Frontal cortex (tissue), 4 donors: ENCODE data around the gene TLE5. TPM values are rescaled to one million over a fixed set of nuclear protein-coding genes. Genes with fewer than 3 reads are reported as not detected.
"Not testable (repeated sequence)": the region's sequence is repeated elsewhere in the genome, so short reads cannot be mapped to it uniquely, and the experiment has no call there.

Source experiments
- DNase-seq, 2 donors: peaks; one replicate each; pipeline ENCODE4 v3.0.0; 2012; ENCODE audit warnings: low spot score in 2 of 2
- FAIRE-seq: peaks from 2 replicates; lab custom pipeline; 2012; peaks lifted over from hg19 to GRCh38; lab: Jason Lieb, UNC
- total RNA-seq: library from RNA; depleted of rRNA; stranded (reverse); fragments of >200 nt; gene quantifications from one replicate; pipeline ENCODE4 v1.2.3, GENCODE V29; 2014
- donor health status: control.
- donor health status: control.
- donor health status: control.

The TLE5 gene
- total RNA-seq, 1 donor from 2014 or later: 97.4 TPM

DNA sequence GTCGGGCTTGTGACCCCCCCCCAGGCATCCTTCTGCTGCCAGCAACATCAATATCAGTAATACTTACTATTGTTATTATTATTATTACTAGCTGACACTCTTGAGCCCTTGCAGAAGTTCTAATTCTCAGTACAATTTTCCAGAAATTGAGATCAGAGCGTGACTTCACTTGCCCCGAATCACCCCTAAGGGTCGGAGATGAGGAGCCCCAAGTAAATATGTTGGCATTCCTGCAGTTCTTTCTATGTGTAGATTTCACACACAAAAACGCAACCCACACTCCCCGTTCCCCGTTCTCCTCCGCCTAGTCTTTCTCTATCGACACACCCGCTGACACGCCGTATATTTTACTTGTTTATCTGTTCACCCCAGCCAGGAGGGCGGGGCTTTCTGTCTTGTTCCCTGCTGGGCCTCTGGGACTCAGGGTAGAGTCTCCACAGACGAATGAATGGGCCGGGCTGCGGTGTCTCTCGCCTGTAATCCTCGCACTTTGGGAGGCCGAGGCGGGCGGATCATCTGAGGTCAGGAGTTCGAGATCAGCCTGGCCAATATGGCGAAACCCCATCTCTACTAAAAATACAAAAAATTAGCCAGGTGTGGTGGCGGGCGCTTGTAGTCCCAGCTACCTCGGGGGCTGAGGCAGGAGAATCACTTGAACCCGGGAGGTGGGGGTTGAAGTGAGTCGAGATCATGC is 14.7 kb downstream of the TLE5 start:
- DNase-seq (peak in 1 of 2 donors; percentile 57), FAIRE-seq (no peak)

DNA sequence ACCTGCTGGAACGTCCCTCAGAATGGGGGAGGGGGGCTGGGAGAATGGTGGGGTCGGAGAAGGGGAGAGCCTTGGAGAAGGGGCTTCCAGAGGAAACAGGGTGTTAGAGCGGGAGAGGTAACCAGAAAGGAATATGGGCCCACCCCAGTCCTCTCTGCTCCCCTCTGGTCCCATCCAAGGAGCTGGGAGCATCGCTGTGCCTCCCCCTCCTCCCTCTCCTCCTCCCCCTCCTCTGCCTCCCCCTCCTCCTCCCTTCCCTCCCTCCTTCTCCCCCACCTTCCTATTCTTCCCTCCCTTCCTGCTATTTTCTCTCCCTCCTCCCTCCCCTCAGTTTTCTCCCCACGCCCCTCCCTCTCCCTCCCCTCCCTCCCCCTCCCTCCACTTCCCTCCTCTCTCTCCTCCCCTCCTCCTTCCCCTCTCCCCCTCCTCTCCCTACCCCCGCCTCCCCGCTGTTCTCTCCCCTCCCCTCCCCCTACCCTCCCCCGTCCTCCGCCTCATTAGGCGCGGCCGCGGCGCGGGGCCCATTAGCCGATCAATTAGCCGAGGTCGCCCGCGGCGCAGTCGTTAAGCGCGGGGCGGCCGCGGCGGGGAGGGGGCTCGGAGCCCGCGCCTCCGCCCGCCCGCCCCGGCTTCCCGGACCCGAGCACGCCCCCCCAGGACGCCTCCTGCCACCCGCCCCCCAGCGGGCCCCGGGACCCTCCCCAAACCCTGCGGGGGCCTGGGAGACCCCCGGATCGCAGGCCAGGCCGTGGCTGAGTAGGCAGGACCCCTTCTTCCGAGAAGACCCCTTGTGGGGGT is 15.4 kb downstream of the TLE5 start:
- DNase-seq: no peak
- no peak for FAIRE-seq

DNA sequence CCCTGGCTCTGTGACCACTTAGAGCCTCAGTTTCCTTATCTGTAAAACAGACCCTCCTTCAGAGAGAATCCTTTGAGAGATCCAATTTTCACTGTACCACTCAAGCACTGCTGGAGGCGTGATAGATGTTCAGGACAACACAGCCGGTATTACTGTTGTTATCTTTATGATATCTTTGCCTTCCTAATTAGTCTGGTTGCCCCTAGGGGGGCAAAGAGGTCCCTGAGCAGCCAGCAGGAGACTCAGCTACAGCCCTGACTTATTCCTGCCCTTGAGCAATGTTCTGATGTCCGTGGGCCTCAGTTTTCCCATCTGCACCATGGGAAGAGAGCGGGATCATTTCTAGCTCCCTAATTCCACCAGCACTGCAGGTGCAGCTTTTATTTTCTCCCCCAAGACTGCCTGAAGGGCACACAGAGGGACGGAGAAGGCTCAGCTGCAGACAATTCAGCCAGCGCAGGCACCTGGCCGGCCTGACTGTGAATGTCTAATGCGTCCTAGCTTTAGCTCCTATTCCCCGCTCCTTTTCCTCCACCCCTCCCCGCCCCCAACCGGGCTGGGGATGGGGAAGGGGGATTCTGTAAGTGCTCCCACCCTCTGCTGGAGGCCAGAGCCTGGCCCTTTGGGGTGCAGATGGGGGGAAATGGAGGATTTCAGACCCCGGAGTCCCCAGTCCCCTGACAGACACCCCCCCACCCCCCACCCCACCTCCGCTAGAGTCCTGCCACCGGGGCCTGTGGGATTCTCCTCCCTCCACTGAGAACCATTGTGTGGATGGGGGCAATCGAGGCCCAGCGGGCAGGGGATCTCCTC is 16.2 kb downstream of the TLE5 start:
- FAIRE-seq (no peak), DNase-seq (no peak)

DNA sequence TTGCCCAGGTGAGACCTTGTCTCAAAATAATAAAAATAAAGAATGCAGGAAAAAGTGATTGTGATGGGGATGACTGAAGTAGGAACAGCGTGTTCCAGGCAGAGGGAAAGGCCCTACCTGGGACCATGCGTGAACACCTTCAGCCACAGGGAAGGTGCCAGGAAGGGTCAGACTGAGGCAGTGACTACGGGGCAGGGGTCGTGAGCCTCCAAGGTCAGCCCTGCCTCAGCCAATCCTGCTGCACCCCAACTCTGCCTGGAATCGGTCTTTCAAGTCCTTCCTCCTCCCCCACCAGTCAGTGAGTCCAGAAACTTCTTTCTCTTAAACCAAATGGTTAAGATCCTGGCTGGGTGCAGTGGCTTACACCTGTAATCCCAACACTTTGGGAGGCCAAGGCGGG is 17.1 kb downstream of the TLE5 start:
- no peak for FAIRE-seq

GRCh38 chr19:3042621-3043267 is 19.6 kb downstream of the TLE5 start:
- no peak for DNase-seq

More for the DNA sequence above, 17.1 kb downstream of the TLE5 start:
- DNase-seq: no peak

DNA sequence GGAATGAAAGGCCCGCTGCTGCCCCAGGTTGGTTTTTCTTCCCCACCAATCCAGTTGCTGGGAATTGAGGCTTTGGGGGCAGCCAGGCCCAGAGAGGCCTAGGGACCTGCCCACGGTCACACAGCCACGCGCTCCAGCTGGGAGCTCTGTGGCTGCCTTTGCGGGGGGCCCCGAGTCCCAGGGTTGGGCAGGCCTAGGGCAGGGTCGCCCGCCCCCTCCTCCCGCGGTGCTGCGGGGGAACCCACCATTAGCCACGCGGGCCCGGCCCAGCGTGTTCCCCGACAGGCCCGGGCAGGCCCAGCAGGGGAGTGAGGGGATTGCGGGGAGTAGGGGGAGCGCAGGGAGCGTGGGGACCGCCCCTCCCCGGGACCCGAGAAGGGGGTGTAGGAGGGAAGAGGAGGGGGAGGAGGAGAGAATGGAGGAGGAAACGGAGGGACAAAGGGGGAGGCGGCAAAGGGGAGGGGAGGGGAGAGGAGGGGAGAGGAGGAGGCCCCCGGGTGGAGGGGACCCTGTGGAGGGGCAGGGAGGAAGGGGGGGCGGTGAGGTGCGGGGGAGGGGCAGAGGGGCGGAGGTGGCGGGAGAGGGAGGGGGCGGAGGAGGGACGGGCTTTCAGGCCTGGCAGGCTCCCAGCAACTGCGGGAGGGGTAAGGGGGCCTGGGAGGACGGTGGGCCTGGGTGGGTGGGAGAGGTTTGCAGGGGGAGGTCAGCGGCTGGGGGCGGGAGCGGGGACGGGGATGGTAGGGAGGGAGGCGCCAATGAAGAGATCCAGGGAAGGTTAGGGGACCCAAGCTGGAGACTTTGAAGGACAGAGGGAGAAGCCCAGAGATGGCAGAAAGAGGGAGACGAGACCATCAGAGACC is 20.3 kb downstream of the TLE5 start:
- DNase-seq: no peak
- FAIRE-seq: no peak

More at GRCh38 chr19:3042621-3043267, 19.6 kb downstream of the TLE5 start:
- FAIRE-seq: no peak

GRCh38 chr19:3041327-3041726 is 21.0 kb downstream of the TLE5 start:
- FAIRE-seq: no peak

DNA sequence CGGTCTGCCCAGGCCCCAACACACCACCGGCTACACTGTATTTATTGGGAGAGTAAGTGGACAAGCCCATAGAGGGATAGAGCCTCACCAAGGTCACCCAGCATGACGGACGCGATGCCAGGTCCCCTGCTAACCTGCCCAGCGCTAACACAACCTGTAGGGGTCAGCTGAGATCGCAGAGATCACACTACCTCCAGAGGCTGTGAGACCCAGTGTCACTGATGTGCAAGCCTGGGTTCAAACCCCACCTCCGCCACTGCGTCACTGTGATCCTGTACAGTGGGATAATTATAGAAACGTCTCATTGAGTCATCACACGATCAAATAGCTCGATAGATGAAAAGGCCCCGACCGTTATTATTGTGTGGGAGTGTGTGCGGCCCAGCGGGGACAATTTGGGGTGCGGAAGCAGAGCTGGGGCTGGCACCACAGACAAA is 22.6 kb downstream of the TLE5 start:
- FAIRE-seq (no peak), DNase-seq (no peak)

More at GRCh38 chr19:3041327-3041726, 21.0 kb downstream of the TLE5 start:
- DNase-seq: no peak

- FAIRE-seq (no peak), DNase-seq (no peak)
Measured at GRCh38 chr19:3039125-3039524, 23.2 kb downstream of the TLE5 start.

DNA sequence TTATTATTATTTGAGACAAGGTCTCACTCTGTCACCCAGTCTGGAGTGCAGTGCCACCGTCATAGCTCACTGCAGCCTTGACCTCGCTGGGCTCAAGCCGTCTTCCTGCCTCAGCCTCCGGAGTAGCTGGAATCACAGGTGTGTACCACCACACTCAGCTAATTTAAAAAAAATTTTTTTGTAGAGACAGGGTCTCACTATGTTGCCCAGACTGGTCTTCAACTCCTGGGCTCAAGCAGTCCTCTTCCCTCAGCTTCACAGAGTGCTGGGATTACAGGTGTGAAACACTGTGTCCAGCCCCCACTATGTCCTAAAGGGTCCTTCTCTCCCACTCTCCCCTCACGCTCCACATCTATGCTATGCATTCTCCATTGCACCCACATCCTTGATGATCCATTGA is 24.1 kb downstream of the TLE5 start:
- DNase-seq: no peak
- FAIRE-seq: no peak

DNA sequence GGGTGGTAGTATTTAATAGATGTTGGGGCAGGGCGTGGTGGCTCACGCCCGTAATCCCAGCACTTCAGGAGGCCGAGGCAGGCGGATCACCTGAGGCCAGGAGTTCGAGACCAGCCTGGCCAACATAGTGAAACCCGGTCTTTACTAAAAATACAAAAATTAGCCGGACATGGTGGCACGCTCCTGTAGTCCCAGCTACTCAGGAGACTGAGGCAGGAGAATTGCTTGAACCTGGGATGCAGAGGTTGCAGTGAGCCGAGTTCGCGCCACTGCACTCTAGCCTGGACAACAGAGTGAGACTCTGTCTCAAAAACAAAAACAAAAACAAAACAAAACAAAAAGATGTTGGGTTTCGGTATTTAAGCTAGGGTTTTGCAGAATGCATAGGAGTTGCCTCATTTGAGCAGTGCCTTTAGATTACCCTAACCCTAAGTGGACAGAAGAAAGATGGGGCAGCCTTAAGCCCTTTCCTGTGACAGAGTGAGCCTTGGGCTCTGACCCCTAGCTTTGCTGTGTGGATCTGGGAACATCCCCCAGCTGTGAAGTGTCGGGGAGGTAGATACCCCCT is 25.2 kb downstream of the TLE5 start:
- not testable (repeated sequence) for FAIRE-seq, DNase-seq

GRCh38 chr19:3036119-3036976 is 25.9 kb downstream of the TLE5 start:
- FAIRE-seq: no peak

GRCh38 chr19:3035542-3036118 is 26.7 kb downstream of the TLE5 start:
- FAIRE-seq (peak; percentile 98), DNase-seq (peak; percentile 97 to 99)

More at GRCh38 chr19:3036119-3036976, 25.9 kb downstream of the TLE5 start:
- DNase-seq: peak; percentile 97

- FAIRE-seq: no peak
- no peak for DNase-seq
Measured at GRCh38 chr19:3034656-3035541, 27.4 kb downstream of the TLE5 start.

DNA sequence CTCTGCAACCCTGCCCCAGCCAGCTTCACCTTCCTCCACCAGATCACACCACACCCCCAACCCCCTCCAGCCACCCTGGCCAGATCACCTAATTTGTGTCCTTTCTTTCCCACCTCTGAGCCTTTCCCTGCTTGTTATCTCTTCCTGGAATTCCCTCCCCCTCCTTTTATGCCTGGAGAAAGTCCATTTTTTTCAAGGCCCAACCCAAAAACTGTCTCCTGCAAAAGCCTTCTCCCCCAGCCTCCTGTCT is 28.0 kb downstream of the TLE5 start:
- FAIRE-seq: no peak
- no peak for DNase-seq

GRCh38 chr19:3033595-3034405 is 28.5 kb downstream of the TLE5 start:
- FAIRE-seq (no peak), DNase-seq (no peak)
